ENCODE data around the gene ADAD1. TPM values are rescaled to one million over a fixed set of nuclear protein-coding genes. Genes with fewer than 3 reads are reported as not detected.
"Not testable (repeated sequence)": the region's sequence is repeated elsewhere in the genome, so short reads cannot be mapped to it uniquely, and the experiment has no call there.

ADAD1 gene
- not detected for total RNA-seq

DNA sequence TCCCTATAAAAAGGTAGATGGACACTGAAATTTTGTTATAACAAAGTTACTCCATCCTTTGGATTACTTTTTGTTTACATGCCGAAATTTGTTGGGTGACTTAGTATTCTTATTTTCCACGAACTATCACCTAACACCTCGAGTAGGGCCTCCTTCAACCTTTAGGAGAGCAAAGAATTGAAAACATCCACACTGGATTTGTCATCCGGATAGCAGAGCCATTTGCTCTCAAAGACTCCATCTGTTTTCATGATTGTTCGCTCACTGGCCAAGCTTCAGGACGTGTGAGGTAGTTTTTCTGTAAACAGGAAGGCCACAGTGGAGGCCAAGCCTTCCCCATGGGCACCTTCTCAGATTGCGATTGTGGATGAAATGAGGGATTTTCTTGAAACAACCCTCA, at the start of gene ADAD1:
Gene ADAD1 (plus strand): TSS at position 301 of the 400 bp plus-strand sequence. CDS start 1,059 bp downstream, outside the sequence.
- POLR2A ChIA-PET, result no interaction called here
- CTCF ChIA-PET, result no interaction called here

DNA sequence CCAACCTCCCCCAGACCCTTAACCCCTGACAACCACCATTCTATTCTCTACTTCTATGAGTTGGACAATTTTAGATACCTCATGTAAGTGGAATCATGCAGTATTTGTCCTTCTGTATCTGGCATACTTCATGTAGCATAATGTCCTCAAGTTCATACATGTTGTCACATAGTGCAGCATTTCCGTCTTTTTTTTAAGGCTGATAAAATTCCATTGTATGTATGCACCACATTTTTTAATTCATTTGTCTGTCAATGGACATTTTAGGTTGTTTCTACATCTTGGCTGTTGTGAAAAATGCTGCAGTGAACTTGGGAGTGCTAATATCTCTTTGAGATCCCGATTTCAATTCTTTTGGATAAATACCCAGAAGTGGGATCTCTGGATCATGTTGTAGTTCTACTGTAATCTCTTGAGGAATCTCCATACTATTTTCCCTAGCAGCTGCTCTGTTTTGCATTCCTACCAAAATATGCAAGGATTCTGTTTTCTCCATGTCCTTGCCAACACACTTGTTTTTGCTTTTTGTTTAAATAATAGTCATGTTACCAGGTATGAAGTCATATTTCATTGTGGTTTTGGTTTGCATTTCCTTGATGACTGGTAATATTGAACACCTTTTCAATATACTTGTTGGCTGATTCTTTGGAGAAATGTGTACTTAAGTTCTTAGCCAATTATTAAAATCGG, 48.8 kb upstream of the ADAD1 start:
- ChIA-PET CTCF (no interaction called here), POLR2A (no interaction called here)

DNA sequence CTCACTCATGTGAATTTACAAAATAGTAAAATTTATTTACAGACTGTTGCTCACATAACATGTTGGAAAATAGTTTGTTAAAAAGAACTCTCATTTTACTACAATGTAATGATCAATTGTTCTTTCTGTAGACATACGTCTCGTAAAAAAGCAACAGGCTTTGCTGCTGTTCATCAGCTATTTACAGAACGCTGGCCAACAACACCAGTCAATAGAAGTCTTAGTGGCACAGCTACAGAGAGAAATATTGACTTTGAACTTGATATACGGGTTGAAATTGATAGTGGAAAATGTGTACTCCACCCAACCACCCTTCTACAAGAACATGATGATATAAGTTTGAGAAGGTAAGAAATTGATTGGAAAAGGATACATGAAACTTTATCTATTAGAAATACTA, 47.6 kb upstream of the ADAD1 start:
- POLR2A ChIA-PET, result no interaction called here

DNA sequence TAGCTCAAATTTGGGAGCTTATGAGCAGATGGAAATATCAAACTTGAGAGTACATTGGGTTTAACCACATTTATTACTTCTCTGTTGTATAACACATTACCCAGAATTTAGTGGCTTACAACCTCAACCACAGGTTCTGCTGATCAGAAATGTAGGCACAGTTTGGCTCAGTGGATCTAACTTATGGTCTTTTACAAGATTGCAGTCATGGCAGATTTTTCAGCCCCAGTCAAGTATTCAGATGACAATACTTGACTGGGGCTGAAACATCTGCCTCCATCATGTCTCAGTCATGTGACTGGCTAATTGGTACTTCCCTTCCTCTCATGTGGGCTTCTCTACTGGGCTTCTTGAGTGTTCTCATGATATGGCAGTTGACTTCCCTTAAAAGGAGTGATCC, 44.0 kb upstream of the ADAD1 start:
- POLR2A ChIA-PET, result no interaction called here
- CTCF ChIA-PET, result no interaction called here

More for the DNA sequence above, 47.6 kb upstream of the ADAD1 start:
- CTCF ChIA-PET, result no interaction called here

- CTCF ChIA-PET, result no interaction called here
- POLR2A ChIA-PET, result no interaction called here
These were observed 36.9 kb upstream of the ADAD1 start for GRCh38 chr4:122341886-122342285.

GRCh38 chr4:122346036-122346435, 32.8 kb upstream of the ADAD1 start:
- POLR2A ChIA-PET, result no interaction called here
- CTCF ChIA-PET, result no interaction called here

DNA sequence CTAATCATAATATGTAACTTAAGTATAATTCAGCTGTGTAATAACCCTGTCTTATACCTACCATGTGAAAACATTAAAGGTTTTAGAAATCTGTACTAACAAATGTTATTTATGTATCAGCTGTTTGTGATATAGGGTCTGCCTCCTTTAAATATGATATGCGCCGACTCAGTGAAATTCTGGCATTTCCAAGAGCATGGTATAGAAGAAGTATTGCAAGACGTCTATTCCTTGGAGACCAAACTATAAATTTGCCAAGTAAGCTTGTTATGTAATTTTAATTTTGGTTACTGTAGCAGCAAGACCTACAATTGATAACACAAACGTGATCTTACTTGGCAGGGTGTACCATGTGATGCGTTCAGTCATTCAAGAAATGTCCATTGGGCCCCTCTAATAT, 32.3 kb upstream of the ADAD1 start:
- ChIA-PET CTCF (no interaction called here), POLR2A (no interaction called here)

- ChIA-PET CTCF (no interaction called here), POLR2A (no interaction called here)
These were observed 22.4 kb upstream of the ADAD1 start for GRCh38 chr4:122356317-122356808.

DNA sequence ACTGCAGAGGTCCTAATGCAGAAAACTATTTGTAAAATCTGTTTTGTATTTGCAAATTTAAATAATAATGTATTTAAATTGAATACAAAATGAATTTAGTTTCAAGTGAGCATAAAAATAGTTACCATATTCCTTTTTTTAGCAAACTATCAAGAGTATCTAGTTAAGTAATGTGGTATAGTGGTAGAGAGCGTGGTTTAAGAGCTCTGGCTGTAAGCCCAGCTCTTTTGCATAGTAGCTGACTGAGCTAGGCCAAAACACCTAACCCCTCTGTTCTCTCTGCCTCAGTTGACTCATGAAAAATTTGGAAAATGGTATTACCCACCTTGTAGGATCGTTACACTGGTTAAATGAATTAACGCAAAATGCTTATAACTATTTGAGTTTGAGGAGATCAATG, 18.1 kb upstream of the ADAD1 start:
- POLR2A ChIA-PET, result no interaction called here
- CTCF ChIA-PET, result no interaction called here

DNA sequence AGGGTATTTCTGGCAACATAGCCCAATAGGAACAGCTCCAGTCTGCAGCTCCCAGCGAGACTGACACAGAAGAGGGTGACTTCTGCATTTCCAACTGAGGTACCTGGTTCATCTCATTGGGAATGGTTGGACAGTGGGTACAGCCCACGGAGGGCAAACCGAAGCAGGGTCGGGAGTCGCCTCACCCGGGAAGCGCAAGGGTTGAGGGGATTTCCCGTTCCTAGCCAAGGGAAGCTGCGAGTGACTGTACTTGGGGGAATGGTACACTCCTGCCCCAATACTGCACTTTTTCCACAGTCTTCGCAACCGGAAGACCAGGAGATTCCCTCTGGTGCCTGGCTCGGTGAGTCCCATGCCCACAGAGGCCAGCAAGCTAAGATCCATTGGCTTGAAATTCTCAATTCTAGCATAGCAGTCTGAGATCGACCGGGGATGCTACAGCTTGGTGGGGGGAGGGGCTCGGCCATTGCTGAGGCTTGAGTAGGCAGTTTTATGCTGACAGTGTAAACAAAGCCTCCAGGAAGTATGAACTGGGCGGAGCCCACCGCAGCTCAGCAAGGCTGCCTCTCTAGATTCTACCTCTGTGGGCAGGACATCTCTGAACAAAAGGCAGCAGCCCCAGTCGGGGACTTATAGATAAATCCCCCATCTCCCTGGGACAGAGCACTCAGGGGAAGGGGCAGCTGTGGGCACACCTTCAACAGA, 14.0 kb upstream of the ADAD1 start:
- CTCF ChIA-PET, result interaction anchor here (0.6 kb wide), 1 partner anchor 161 kb away, joined by 3 read pairs; no protein-coding TSS in a partner anchor
- POLR2A ChIA-PET, result no interaction called here

DNA sequence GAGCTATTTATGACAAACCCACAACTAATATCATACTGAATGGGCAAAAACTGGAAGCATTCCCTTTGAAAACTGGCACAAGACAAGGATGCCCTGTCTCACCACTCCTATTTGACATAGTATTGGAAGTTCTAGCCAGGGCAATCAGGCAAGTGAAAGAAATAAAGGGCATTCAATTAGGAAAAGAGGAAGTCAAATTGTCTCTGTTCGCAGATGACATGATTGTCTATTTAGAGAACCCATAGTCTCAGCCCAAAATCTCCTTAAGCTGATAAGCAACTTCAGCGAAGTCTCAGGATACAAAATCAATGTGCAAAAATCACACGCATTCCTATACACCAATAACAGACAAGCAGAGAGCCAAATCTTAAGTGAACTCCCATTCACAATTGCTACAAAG, 10.0 kb upstream of the ADAD1 start:
- POLR2A ChIA-PET, CTCF ChIA-PET: not testable (repeated sequence)

- CTCF ChIA-PET, result no interaction called here
- POLR2A ChIA-PET, result no interaction called here
These were observed 1.5 kb upstream of the ADAD1 start for GRCh38 chr4:122377352-122377751.

DNA sequence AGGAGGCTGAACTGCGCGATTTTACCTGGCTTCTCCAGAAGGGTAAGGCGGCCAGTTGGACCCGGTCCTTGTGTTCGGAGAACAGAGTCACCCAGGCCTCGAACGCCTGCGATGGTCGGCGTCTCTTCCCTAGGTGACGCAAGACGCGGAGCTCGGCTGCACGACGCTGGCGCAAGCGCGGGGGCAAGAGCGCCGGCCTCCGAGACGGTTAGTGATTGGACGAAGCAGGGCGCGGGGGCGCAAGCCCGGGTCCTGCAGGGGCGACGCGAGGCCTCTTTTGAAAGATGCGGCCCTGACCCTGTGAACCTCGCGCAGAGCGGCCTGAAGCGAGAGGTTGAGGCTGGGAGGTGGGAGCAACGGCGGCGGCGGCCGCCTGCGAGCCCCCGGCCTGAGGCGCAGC, 428 bp downstream of the ADAD1 start:
- ChIA-PET CTCF (no interaction called here), POLR2A (no interaction called here)

- ChIA-PET CTCF (no interaction called here), POLR2A (no interaction called here)
These were observed 4.5 kb downstream of the ADAD1 start for GRCh38 chr4:122383341-122383740.

GRCh38 chr4:122384245-122384644, 5.4 kb downstream of the ADAD1 start:
- ChIA-PET POLR2A (no interaction called here), CTCF (no interaction called here)

DNA sequence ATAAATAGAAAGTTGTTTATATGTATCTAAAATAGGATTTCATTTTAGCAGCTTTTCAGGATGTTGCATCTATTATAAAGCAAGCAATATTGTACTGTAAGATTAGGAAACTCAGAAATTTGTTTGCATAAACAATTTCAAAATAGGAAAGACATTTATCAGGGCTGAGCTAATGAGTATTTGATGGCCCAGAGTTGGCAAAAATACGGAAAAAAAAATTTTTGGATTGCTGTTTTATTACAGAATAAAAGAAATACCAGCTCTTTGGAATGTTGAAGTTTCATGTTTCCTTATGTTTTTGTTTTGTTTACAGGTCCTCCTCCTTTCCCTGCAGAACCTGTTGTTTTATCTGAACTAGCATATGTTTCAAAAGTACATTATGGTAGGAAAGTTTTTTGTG, 14.5 kb downstream of the ADAD1 start:
- ChIA-PET POLR2A (no interaction called here), CTCF (no interaction called here)

DNA sequence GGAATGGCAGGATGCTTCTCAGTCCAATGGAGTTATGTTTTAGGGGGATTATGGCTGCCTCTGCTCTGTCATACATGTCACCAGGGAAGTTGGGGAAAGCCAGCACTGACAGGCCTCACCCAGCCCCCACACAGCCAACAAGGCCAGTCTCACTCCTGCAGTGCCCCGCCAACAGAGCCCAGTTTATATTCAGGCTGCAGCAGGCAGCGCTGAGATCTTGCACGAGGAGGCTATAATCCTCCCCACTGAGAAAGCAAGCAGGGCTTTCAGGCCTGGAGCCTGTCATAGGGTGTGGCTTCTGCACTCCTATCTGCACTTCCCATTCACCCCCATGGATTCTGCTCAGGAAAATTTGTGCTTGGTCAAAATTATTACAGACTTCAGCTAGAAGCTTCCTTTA, 25.1 kb downstream of the ADAD1 start:
- POLR2A ChIA-PET, result no interaction called here

GRCh38 chr4:122412547-122412946, 33.7 kb downstream of the ADAD1 start:
- POLR2A ChIA-PET, result no interaction called here
- CTCF ChIA-PET, result no interaction called here

More for the DNA sequence above, 25.1 kb downstream of the ADAD1 start:
- CTCF ChIA-PET, result no interaction called here

DNA sequence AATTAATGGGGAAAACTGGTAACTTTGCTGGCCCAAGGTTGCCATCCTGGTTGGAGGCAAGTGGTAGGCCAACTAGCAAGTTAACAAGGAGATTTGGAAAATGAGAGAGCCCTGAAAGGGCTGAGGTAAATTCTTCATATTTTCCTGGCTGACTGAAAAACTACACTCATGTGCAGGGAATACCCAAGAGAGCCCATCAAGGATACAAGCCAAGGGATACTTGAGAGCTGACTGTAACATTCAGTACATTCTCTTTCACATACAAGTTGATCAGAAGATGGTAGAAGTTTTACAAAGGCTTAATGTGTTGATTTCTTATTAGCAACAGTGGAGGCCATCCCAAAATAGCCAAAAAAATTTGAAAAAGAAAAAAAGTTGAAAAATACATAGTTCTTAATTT, 44.4 kb downstream of the ADAD1 start:
- ChIA-PET CTCF (no interaction called here), POLR2A (no interaction called here)

- ChIA-PET CTCF (no interaction called here), POLR2A (no interaction called here)
These were observed 52.5 kb downstream of the ADAD1 start for GRCh38 chr4:122431351-122431750.

DNA sequence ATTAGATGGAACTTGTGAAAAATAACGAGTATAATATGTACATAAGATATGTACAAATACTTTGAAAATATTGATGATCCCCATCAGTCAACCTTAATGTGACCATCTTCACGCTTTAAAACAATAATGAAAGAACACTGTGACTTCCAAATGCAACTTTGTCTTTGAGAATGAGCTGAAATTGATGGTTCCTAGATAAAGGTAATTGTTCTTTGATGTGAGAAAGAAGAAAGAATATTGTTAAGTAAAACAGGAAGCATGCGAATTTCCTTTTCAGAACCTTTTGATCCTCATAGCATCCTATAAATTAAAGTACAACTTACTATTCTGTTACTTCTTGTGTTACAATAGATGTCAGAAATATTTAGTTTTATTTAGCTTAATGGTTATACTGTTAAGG, 55.5 kb downstream of the ADAD1 start:
- ChIA-PET POLR2A (no interaction called here), CTCF (no interaction called here)

GRCh38 chr4:122450847-122451246, 72.0 kb downstream of the ADAD1 start:
- CTCF ChIA-PET, result no interaction called here
- POLR2A ChIA-PET, result no interaction called here
